Psoas muscle (tissue), 8 donors: Measurements from ENCODE around the gene MIGA1. TPM values are rescaled to one million over a fixed set of nuclear protein-coding genes. Genes with fewer than 3 reads are reported as not detected.
"Not testable (repeated sequence)": the region's sequence is repeated elsewhere in the genome, so short reads cannot be mapped to it uniquely, and the experiment has no call there.

Source experiments
- ATAC-seq, 4 donors: fragments of 200-7000 bp; cut with Tn5 transposase; one replicate each; pipeline ENCODE4 v1.9.1; 2020; ENCODE audit warnings: moderate library complexity in 3 of 4, mild to moderate bottlenecking in 2 of 4
- DNase-seq, 2 donors: peaks; one replicate each; pipeline ENCODE4 v3.0.0-alpha.2; 2020
- H3K27ac ChIP-seq: fragments of 200-600 bp; one replicate; pipeline ENCODE4 v1.8.0; 2022
- H3K27me3 ChIP-seq, 3 donors: fragments of 200-600 bp in 1 of 3; one replicate each; pipeline versions ENCODE4 v1.6.1 to v1.8.0; 2013 to 2022; ENCODE audit warnings: low read length in 2 of 3, mild to moderate bottlenecking in 2 of 3, moderate library complexity in 1 of 3; ENCODE audit not compliant: insufficient read depth in 3 of 3
- H3K36me3 ChIP-seq, 2 donors: fragments of 200-600 bp in 1 of 2; one replicate each; pipeline versions ENCODE4 v1.6.1 to v1.8.0; 2013 to 2022; ENCODE audit warnings: low read depth in 1 of 2, mild to moderate bottlenecking in 1 of 2, moderate library complexity in 1 of 2; ENCODE audit not compliant: insufficient read depth in 1 of 2
- H3K4me1 ChIP-seq: fragments of 200-600 bp; one replicate; pipeline ENCODE4 v1.8.0; 2022
- H3K4me3 ChIP-seq: fragments of 200-600 bp; one replicate; pipeline ENCODE4 v1.8.0; 2022; ENCODE audit warnings: mild to moderate bottlenecking
- H3K9me3 ChIP-seq: fragments of 200-600 bp; one replicate; pipeline ENCODE4 v1.8.0; 2022
- WGBS, 3 donors: extraction: QIAGEN DNeasy Blood & Tissue Kit; methylation state at CpG; one replicate each; pipeline versions ENCODE4 v1.1.6 to v1.1.7; 2013; 5-methylcytosine and 5-hydroxymethylcytosine counted together
- intact Hi-C, 2 donors: fragments of 100-400 bp; cut with DNase I; formaldehyde crosslinking; loops; one replicate each; pipeline versions ENCODE4 v1.11.0 to v1.14.2; 2022
- polyA plus RNA-seq, 3 donors: library from polyadenylated mRNA; stranded (reverse); fragments of 200-250 nt; gene quantifications; one replicate each; pipeline ENCODE4 v1.2.3, GENCODE V29; 2013
- total RNA-seq, 4 donors: library from RNA; stranded (reverse); fragmentation: NEBNext Ultra II Directional in 2 of 4; extraction: Animal tissue kit (Norgen Biotek cat#: 25700) in 2 of 4; gene quantifications; one replicate each; pipeline versions ENCODE4 v1.2.1 to v1.2.4, GENCODE V29; 2021 to 2023
- TF ChIP-seq, protein P1 (sequence below): fragments of 200-600 bp; IDR thresholded peaks from one replicate; pipeline ENCODE4 v1.8.0; 2022; ENCODE audit warnings: antibody characterized with exemption
- donor health status: healthy with polysubstance abuse.
- donor health status: DM: no; HTN: no; CAD: no; lungs with moderate emphysema.
- donor health status: Bipolar disorder and iron deficiency.
- donor health status: healthy.
- donor health status: DM: yes; HTN: yes; CAD: no.
- donor health status: DM: no; HTN: no; CAD: no.
- donor health status: DM: no; HTN: no; CAD: no.
- donor health status: DM: yes; HTN: yes; CAD: no.

MIGA1 gene
- total and polyA plus RNA-seq, 7 donors: 5.0 to 19.3 (median 11.9) TPM

DNA sequence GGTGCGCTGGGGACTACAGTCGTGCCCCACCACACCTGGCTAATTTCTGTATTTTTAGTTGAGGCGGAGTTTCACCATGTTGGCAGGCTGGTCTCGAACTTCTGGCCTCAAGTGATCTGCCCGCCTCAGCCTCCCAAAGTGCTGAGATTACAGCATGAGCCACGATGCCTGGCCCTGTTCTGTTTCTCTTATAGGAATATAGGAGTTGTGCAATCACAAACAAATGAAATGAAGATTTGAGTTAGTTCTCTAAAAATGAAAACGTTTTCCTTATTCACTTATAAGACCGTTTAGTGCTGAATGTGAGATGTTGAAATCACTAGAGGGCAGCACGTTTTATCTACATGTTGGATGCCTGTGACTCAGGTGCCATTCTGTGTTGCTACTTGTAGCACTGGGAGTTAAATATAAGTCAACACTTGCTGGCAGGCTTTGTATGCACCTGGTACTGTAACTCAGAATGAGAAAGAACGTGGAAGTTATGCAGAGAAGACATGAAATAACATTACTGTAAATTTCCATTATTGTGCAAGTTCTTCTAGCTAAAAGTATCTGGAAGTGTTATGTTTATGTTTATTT lies 45.8 kb downstream of the MIGA1 start:
- Histone ChIP-seq H3K27ac (peak overlapping the region; percentile 98), H3K9me3 (no peaks in the 10 kb centered on the region), H3K4me1 (peaks cover 28% of the 10 kb centered on the region), H3K36me3 (peaks cover 0 to 19% of the 10 kb centered on the region in 2 donors), H3K27me3 (no peaks in the 10 kb centered on the region), H3K4me3 (no peak overlapping the region)
- 30 to 43% (median 34%) methylated on average over 10 of the region's 10 CpGs for WGBS, 3 donors
- intact Hi-C loops: loop anchor here (2.0 to 10.0 kb wide), 4 partner anchors 76 to 290 kb away; no protein-coding TSS in a partner anchor
- peak; percentile 86 to 93 (median 90) for ATAC-seq
- TF ChIP-seq, protein P1, sequence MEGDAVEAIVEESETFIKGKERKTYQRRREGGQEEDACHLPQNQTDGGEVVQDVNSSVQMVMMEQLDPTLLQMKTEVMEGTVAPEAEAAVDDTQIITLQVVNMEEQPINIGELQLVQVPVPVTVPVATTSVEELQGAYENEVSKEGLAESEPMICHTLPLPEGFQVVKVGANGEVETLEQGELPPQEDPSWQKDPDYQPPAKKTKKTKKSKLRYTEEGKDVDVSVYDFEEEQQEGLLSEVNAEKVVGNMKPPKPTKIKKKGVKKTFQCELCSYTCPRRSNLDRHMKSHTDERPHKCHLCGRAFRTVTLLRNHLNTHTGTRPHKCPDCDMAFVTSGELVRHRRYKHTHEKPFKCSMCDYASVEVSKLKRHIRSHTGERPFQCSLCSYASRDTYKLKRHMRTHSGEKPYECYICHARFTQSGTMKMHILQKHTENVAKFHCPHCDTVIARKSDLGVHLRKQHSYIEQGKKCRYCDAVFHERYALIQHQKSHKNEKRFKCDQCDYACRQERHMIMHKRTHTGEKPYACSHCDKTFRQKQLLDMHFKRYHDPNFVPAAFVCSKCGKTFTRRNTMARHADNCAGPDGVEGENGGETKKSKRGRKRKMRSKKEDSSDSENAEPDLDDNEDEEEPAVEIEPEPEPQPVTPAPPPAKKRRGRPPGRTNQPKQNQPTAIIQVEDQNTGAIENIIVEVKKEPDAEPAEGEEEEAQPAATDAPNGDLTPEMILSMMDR: peak; percentile 33
- DNase-seq: no peak

DNA sequence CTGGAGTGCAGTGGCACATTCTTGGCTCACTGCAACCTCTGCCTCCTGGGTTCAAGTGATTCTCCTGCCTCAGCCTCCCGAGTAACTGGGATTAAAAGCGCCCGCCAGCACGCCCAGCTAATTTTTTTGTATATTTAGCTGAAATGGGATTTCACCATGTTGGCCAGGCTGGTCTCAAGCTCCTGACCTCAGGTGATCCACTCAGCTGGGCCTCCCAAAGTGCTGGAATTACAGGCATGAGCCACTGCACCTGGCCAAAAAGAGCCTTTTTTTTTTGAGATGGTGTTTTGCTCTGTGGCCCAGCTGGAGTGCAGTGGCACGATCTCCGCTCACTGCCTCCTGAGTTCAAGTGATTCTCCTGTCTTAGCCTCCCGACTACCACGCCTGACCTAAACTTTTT lies 47.4 kb downstream of the MIGA1 start:
- intact Hi-C loops: loop anchor here (5.0 to 10.0 kb wide), 3 partner anchors 75 to 288 kb away; no protein-coding TSS in a partner anchor
- peak overlapping the region; percentile 98 for H3K27ac ChIP-seq
- 74 to 86% (median 85%) methylated on average over 8 of the region's 8 CpGs for WGBS, 3 donors

DNA sequence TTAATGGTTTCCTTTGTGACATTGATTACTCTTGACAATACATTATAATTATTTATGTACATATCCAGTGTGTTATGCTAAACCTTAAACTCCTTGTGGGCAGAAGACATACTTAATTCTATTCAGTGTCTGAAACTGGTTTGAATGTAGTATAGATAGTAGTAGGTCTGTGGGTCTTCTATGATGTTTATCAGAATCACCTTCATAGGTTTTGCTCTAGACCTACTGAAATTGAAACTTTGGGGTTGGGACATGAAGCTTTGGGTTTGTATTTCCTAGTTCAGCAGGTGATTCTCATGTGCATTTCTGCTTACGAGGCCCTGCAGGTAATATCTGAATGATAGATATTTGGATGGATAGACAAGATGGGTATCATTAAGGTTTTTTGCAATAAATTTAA lies 48.6 kb downstream of the MIGA1 start:
- intact Hi-C loops: loop anchor here (5.0 to 10.0 kb wide), 3 partner anchors 74 to 287 kb away; no protein-coding TSS in a partner anchor
- Histone ChIP-seq H3K9me3 (no peaks in the 10 kb centered on the region), H3K27ac (peak overlapping the region; percentile 98), H3K4me3 (no peak overlapping the region), H3K27me3 (no peaks in the 10 kb centered on the region), H3K36me3 (peaks cover 0 to 3% of the 10 kb centered on the region in 2 donors), H3K4me1 (peaks cover 52% of the 10 kb centered on the region)
- 91 to 100% (median 94%) methylated on average over 1 of the region's 1 CpG for WGBS, 3 donors
- ATAC-seq (no peak), DNase-seq (no peak)
- TF ChIP-seq, protein P1: no peak

More for the DNA sequence above, 47.4 kb downstream of the MIGA1 start:
- not testable (repeated sequence) for H3K36me3 ChIP-seq, DNase-seq, ATAC-seq, H3K27me3 ChIP-seq, H3K9me3 ChIP-seq, H3K4me3 ChIP-seq
- H3K4me1 ChIP-seq: peaks cover 42% of the 10 kb centered on the region

DNA sequence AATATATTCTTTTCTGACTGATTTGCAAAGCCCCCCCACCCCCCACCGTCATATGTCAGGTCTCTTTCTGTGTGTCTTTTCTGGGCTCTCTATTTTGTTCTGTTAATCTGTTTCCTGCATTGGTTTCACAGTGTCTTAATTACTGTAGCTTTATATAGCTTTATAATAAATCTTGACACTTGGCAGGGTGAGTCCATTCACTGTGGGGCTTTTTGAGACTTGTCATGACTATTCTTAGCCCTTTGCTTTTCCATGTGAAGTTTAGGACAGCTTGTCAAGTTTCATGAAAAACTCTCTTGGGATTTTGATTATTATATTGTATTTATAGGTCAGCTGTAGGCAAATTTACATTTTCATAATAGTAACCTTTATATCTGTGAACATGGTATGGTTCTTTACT lies 50.4 kb downstream of the MIGA1 start:
- TF ChIP-seq, protein P1: no peak
- Histone ChIP-seq H3K4me1 (peaks cover 63% of the 10 kb centered on the region), H3K36me3 (peaks cover 0 to 3% of the 10 kb centered on the region in 2 donors), H3K4me3 (peak overlapping the region; percentile 33), H3K27ac (peak overlapping the region; percentile 98), H3K27me3 (no peaks in the 10 kb centered on the region), H3K9me3 (no peaks in the 10 kb centered on the region)
- 36 to 40% (median 37%) methylated on average over 1 of the region's 1 CpG for WGBS, 3 donors
- intact Hi-C loops: loop anchor here (5.0 to 10.0 kb wide), 3 partner anchors 72 to 285 kb away; no protein-coding TSS in a partner anchor
- ATAC-seq (peak; percentile 56 to 65 (median 64)), DNase-seq (no peak)

DNA sequence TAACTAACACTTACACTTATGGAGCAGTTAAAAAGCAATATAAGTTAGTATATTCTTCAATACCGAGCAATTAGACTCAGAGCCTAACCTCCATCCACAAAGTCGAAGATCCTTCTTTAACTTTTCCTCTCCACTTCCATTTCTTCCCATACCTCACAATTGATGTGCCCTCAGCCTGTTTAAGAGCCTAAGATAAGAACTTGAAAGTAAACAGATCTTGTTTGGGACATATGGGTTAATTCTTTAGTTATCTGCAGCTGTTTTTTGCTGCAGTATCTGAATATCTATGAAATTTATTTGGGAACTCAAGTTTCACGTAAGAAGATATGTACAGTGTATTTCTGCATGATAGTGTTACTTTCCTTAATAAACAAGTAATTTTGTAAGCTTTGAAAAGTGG lies 51.5 kb downstream of the MIGA1 start:
- 51 to 72% (median 57%) methylated on average over 3 of the region's 3 CpGs for WGBS, 3 donors
- intact Hi-C loops: no loop called here
- Histone ChIP-seq H3K4me3 (peak overlapping the region; percentile 33), H3K36me3 (peaks cover 0 to 3% of the 10 kb centered on the region in 2 donors), H3K4me1 (peaks cover 63% of the 10 kb centered on the region), H3K27ac (peak overlapping the region; percentile 98), H3K9me3 (no peaks in the 10 kb centered on the region), H3K27me3 (no peaks in the 10 kb centered on the region)
- no peak for DNase-seq
- TF ChIP-seq, protein P1: no peak
- ATAC-seq: no peak
